ENCODE results near the gene LINGO1. TPM values are rescaled to one million over a fixed set of nuclear protein-coding genes. Genes with fewer than 3 reads are reported as not detected.
A peak's percentile ranks its signal among the peaks of the same experiment; 100 is the strongest.

Gene LINGO1, protein sequence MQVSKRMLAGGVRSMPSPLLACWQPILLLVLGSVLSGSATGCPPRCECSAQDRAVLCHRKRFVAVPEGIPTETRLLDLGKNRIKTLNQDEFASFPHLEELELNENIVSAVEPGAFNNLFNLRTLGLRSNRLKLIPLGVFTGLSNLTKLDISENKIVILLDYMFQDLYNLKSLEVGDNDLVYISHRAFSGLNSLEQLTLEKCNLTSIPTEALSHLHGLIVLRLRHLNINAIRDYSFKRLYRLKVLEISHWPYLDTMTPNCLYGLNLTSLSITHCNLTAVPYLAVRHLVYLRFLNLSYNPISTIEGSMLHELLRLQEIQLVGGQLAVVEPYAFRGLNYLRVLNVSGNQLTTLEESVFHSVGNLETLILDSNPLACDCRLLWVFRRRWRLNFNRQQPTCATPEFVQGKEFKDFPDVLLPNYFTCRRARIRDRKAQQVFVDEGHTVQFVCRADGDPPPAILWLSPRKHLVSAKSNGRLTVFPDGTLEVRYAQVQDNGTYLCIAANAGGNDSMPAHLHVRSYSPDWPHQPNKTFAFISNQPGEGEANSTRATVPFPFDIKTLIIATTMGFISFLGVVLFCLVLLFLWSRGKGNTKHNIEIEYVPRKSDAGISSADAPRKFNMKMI
- not detected in 2 replicates for total RNA-seq (2014; rRNA removed)
- polyA plus RNA-seq (2012), result 0.10 TPM

DNA sequence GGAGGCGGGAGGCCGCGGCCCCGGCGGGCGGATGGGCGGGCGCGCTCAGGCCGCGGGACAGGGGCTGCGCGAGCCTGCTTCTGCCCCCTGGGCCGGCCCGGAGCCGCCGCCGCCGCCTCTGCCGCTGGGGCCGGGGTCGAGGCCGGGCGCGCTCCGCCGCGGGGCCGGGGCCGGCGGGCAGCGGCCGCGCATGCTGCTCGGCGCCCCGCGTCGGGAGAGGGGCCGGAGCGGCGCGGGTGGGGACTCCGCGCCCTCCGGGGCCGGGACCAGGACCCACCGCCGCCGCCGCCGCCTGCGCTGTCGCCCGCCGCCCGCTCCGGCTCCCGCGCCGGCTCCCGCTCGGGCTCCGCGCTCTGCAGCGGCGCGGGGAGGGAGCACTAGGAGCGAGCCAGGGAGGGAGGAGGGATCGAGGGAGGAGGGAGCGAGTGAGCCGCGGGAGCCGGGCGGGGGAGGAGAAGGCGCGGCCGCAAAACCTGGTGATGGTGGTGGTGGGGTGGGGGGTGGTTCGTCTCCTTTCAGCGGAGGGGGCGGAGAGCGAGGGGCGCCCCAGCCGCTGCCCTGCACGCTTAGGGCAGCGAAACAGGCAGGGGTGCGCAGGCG, at the start of gene LINGO1:
Gene LINGO1 (minus strand): TSS at position 379 of the 600 bp plus-strand sequence. CDS start 597 bp downstream, outside the sequence.
- no peak for DNase-seq (ENCODE audit: low read depth)

DNA sequence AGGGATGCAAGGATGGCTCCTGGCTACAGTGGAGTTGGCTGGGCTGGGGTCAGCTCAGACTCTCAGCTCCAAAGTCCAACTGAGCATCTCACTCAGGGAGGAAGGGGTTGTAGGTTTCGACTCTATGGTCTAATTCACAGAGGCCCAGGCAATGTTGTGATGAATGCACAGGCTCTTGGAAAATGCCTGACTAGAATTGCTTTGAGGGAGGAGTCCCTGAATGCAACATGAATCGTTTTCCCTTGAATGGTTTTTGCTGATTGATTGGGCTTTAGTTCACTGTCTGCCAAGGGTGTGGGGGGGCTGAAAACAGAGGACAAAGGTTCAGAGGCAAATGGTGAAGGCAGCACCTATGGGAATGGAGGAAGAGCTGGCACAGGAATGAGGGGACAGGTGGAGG, 48.6 kb upstream of the LINGO1 start:
- no peak for DNase-seq (ENCODE audit: low read depth)

DNA sequence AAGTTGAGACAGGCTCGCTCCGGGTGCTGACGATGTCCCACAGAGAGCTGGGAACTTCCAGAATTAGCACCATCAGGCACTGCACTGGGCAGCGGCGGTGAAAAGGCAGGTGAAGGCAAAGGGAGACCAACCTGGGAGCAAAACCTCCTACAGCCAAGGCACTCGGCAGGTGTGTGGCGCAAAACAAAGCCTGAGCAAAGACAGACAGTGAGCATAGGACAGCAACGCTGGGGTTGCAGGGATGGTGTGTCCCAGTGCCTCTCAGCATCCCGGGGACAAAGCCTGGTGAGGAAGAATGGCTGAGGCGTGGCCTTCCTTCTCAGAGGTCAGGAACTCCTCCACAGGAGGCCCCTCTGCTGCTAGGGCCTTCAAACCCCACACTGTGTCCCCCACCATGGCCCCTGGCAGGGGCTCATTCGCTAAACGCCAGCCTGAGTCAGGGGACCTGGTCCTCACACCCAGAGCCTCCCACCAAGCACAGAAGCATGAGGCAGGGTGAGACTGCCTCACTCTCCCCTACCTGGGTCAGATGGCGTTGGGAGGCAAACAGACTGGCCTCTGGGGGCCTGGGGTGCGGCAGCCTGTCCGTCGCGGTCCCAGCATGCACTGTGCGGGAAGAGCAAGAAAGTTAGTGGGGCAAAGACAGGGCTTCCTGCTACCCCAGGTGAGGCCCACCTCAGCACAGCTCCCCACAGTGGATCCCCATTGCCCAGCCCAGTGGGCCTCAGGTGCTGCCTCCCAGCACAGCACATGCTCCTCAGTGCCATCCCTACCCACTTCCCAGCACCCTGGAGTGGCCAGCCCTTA, 44.1 kb upstream of the LINGO1 start:
- no peak for DNase-seq (ENCODE audit: low read depth)

DNA sequence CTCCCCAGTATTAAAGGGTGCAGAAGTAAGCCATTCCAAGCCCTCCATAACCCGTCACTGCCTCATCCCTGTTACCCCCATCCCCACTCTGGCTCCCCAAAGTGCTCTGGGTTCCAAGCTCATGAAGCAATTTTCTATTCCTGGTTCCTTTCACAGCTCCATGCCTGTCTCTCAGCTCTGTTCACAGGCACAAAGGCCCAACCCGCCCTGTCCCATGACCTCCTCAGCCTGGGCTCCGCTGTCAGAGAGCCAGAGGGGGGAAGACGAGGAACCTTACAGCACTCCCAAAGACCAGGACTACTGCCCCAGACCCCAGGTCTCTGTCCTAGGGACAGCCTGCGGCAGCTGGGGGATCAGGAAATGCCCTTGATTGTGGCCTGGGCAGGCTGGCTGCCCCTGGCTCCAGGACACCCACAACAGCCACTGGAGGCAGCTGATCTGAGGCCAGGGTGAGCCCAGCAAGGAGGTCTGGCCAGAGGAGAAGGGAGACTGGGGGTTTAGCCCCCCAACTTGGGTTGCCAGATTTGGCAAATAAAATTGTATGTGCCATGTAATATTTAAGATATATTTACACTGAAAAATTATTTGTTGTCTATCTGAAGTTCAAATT, 43.2 kb upstream of the LINGO1 start:
- DNase-seq (ENCODE audit: low read depth), result no peak

DNA sequence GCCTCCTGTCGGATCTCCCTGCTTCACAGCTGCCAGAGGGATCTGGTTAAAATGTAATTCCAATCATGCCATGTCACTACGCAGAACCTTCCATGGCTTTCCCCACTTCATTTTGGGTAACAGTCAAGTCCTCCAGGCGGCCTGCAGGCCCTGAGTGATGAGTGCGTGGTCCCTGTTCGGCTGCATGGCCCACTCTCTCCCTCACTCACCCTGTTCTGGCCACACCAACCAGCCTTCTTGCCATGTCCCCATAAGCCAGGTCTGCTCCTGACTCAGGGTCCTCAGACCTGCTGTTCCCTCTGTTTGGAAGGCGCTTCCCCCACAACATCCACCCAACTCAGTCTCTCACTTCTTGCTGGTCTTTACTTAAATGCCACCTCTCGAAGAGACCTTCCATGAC, 41.6 kb upstream of the LINGO1 start:
- DNase-seq (ENCODE audit: low read depth), result no peak

DNA sequence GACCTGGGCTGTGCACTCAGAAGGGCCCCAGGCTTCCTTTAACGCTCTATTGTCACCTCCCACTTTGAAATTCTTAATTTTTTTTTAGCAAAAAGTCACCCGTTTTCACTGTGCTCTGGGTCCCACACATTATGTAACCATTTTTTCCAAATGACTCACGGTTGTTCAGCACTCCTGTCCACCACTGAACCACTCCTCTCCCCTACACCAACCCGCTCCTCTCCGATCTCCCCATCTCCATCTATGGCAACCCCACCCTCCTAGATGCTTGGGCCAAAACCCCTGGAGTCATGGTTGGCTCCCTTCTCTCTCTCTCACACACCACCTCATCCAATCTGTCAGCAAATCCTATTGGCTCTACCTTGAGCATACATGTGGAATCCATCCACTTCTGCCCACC, 41.2 kb upstream of the LINGO1 start:
- no peak for DNase-seq (ENCODE audit: low read depth)

DNA sequence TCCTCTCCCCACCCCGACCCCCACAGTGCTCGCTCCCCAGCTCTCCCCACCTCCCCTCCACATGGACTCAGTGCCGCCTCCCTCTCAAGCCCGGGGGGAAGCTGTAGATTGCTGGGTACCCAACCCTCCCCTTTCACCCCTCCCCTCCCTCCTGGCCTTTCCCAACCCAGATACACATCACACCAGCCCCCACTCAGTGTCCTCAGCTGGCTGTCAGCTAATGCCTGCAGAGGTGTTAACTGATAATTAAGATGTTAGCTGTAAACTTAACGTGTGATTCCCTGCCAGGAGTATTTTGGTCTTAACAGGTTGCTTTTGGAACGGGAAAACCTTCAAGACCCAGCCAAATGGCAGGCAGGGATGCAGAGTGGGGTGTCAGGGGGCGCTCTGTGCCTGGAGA, 39.4 kb upstream of the LINGO1 start:
- no peak for DNase-seq (ENCODE audit: low read depth)

DNA sequence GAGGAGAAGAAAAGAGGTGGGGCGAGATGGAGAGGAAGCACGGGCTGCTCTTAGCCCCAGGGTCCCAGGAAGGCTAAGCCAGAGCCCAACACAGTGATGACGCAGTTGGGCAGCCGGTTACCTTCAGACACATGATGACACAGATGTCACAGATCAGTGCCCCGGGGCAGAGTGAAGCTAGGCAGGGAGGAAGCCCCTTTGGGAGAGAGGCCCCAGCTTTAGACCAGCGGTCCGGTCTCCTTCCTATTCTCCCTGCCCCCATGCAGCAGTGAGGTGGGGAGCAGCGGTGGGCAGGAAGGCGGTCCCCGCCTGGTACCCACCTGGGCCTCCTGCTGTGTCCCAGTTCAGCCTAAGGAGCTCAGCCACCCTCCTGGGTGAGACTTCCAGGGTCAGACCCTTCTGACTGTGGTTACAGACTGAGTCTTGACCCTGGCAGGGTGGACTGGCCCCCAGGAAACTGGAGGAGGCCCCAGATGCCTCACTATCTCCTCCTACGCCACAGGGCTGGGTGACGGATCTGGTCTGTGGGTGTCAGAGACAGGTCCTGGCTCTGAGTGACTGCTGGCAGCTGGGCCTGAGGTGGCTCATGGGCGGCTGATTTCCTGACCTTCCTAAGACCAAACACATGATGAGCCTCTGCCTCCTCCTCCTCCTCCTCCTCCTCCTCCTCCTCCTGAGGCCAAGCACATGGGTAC, 38.8 kb upstream of the LINGO1 start:
- DNase-seq (ENCODE audit: low read depth), result no peak

DNA sequence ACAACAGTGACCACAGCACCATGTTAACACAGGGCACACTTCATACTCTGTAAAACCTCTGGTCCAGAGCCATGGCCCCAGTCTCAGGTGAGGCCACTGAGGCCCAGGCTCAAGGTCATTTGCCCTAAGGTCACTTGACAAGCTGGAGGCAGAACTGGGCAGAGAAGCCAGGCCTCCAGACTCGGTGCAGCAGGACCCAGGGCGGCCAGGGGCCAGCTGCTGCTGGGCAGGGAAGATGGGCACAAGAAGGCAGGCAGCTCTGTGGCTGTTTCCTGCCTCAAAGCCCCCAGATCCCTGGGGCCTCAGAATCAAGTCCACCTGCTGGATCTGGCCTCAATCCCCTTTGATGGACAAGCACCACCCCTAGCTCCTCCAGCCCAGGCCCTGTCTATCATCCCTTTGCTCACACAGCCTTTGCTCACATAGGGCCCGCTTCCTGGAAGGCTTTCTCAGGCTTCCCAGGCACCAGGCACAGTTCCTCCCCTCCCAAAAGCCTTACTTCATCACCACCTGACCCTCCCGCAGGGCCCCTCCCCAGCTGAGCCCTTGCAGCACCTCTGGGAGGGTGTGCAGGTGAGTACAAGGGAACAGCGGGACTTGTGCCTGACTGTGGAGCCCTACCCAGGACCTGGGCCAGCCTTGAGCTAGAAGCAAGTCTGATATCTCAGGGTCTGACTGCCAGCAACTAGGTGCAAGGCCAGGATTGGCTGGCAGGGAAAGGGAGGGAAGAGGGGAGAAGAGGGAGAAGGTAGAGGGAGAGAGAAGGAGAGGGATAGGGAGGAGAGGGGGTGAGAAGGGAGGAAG, 38.0 kb upstream of the LINGO1 start:
- no peak for DNase-seq (ENCODE audit: low read depth)

DNA sequence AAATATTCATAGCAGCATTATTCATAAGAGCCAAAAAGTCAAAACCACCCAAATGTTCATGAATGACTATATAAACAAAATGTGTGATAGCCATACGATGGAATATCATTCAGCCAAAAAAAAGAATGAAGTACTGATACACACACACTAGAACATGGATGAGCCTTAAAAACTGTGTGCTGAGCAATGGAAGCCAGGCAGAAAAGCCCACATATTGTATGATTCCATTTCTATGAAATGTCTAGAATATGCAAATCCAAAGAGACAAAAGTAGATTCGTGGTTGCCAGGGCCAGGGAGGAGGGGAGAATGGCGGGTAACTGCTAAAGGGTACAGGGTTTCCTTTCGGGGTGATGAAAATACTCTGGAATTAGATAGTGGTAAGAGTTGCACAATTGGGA, 37.2 kb upstream of the LINGO1 start:
- DNase-seq (ENCODE audit: low read depth), result no peak

DNA sequence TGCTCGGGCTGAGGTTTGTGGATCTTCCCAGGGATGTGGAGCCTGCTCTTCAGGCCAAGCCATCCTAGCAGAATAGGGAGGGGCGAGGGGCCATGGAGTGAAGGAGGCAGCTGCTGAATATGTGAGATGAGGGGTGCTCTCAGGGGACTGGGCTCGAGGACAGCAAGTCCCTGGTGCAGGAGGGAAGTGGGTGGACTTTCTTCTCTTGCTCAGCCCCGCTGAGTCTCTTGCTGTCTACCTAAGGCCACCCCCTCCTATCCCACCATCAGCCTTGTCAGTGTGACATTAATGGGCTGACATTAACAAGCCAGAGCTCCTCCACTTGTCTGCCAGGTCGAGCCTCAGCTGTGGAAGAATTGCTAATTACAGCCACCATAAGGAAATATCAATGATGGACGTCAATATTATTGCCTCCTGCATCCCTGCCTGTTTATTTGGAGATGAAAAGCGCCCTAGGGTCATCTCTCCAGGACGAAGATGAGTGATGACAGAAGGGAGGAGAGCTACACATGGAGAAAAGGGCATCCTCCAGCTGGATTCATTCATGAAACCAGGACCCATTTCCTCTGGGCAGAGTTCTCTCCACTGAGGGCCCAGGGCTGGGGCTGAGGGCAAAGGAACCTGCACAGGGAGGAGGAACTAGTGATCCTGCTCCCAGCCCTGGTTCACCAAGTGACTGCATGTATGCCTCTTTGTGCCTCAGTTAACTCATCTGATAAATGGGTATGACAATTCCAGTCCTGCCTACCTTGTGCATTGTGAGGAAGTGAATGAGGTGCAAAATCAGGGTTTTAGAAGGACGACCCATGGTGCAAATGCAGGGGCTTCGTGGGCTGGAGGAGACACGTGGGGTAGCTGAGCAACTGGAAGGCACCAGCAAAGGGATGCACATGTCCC, 34.9 kb upstream of the LINGO1 start:
- DNase-seq (ENCODE audit: low read depth), result no peak

DNA sequence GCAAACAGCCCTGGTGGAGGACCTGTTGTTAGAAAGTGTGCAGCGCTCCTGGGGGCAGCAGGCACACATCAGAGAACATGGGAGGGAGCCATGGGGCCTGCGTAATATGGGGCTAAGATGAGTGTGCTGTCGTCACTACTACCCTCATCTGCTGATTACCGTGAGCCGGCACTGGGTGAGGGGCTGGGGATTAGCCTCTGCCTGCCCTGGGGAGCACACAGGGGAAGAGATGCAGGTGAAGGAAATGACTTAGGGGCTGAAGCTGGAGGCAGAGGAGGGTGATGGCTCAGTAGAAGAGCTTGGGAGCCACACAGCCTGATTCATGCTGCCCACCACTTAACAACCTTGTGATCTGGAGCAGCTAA, 33.6 kb upstream of the LINGO1 start:
- no peak for DNase-seq (ENCODE audit: low read depth)

DNA sequence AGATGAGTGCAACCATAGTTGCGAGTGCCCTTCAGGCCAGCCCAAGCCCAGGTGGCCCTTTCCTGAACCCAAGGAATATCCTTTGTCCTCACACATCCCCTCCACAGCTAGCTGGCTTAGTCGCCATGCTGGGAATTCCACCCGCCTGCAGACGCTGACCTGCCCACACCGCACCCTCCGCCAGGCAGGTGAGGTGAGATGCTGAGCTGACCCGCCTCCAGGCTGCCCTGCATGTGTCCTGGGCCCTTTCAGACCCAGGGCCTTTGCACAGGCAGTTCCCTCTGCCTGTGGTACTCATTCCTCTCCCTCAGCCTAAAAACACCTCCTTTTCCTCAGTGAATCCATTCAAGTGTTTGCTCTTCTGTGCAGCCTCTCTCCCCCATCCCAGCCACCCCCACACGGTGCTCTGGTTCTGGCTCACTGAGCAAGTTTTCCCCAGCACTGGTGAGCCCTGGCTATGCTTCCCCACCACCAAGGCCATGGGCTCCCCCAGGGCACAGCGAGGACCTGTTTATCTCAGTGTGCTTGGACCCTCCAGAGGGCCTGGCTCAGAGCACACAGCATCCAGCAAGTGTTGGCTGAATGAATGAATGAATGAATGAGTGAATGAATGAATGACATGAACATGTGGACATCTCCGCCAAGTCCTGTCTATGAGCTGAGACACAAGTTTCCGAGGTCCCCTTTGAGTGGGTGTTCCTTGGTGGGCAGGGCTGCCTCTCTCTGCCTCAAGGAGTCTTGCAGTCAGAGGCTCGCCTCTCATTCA, 33.0 kb upstream of the LINGO1 start:
- DNase-seq (ENCODE audit: low read depth), result no peak

DNA sequence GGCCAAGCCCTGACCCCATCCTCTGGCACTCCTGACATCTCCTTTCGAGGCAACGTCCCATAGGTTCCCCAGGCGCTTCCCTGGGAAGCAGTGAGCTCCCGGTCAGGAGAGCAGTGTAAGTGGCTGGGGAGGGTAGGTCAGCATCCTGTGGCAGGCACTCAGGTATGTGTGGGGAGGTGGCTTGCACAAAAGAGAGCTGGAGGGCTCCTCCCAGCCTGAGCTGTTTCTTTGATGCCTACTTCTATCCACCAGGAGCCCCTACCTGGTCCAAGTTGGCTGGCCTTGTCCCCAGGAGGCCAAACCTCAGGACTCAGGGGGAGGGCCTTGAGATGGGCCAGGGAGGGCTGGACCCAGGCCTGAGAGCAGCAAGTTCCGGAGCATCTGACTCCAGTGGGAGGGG, 31.7 kb upstream of the LINGO1 start:
- no peak for DNase-seq (ENCODE audit: low read depth)

DNA sequence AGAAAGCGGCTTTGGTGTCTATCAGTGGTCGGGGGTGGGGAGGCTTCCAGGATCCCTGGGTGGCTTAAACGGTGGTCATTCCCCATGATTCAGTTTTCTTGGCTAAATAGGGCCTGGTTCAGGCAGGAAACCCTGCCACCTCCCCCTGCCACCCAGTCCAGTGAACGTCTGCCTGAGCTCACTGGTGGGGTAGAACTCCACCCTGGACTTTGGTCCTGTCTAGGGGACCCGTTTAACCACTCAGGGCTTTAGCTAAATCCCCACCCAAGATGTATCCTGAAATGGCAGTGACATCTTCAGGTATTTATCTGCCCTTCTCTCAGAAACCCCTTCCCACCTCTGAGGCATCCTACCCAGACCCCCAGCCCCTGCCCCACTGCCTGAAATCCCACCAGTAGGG, 30.5 kb upstream of the LINGO1 start:
- DNase-seq (ENCODE audit: low read depth), result no peak

DNA sequence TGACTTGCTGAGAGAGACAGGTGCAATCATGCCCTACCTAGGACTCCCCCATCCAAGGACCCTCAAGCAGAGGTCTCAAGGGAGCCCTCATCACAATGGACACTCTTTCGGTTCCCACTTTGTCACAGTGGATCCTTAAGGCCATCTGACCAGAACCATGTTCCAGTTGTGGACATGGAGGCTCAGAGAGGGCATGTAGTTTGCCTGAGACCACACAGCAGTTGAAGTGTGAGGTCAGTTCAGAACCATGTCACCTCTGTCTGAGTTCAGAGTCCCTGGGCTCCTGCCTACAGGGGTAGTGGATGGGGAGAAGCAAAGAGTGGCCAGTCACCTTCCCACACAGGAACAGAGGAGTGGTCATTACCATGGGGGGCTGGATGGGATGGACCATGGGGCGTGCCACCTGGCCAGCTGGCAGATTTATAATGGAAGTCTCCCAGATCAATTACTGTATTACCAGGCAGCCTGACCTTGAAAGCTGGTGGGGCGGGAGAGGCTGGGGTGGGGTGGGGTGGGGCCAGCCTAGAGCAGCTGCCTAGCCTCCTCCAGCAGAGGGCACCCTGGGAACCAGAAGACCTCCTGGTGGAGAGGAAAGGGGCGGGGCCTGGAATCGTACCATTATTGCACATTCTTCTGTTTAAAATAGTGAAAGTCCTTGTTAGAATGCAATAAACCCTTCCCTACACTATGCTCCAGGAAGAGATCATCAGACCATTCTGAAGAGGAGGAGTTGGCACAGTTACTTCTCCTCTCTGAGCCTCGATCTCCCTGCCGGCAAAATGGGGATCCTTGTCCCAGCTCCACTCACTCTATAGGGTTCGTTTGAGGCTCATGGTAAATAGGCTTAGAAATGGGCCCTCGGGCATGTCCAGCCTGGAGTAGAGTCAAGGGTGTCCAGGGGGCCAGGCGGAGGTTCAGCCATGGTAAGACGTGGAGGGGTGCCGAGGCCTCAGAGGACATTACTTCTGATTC, 26.9 kb upstream of the LINGO1 start:
- peak; percentile 18 for DNase-seq (ENCODE audit: low read depth)

DNA sequence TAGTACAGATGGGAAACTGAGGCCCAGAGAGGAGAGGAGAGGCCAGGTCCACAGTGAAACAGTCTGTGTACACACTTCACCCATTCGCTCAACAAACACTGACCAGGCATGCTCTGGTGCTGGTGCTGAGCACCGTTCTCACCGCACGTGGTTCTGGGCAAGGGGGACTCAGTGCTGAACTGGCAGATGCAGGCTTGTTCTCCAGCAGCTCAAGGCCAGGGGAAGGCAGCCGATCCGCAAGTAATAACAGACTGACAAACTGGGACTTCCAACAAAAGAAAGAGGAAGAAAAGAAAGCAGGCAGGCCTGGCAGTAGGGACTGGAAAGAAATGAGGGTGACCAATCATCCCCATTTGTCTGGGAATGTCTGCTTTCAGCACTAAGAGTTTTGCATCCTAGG, 25.6 kb upstream of the LINGO1 start:
- DNase-seq (ENCODE audit: low read depth), result no peak

Measured in LHCN-M2 (cell line).